ENCODE results near the gene LSAMP.
"Not testable (repeated sequence)": the region's sequence is repeated elsewhere in the genome, so short reads cannot be mapped to it uniquely, and the experiment has no call there.

LSAMP gene

GRCh38 chr3:115823083-115823482 lies 622.2 kb downstream of the LSAMP start:
- no peak for DNase-seq

- DNase-seq: no peak
Measured at GRCh38 chr3:115822579-115822978, 622.7 kb downstream of the LSAMP start.

GRCh38 chr3:115819785-115820384 lies 625.4 kb downstream of the LSAMP start:
- DNase-seq: peak; percentile 60 to 71

- peak; percentile 43 to 66 for DNase-seq
Measured at GRCh38 chr3:115814778-115815380, 630.4 kb downstream of the LSAMP start.

- DNase-seq: no peak
Measured at GRCh38 chr3:115814006-115814405, 631.3 kb downstream of the LSAMP start.

GRCh38 chr3:115808816-115809215 lies 636.5 kb downstream of the LSAMP start:
- DNase-seq: no peak

- DNase-seq: no peak
Measured at GRCh38 chr3:115808244-115808643, 637.0 kb downstream of the LSAMP start.

GRCh38 chr3:115806501-115806900 lies 638.8 kb downstream of the LSAMP start:
- DNase-seq: no peak

- DNase-seq: no peak
Measured at GRCh38 chr3:115805520-115805919, 639.8 kb downstream of the LSAMP start.

GRCh38 chr3:115804713-115805119 lies 640.6 kb downstream of the LSAMP start:
- no peak for DNase-seq

GRCh38 chr3:115804200-115804599 lies 641.1 kb downstream of the LSAMP start:
- no peak for DNase-seq

GRCh38 chr3:115803661-115804060 lies 641.6 kb downstream of the LSAMP start:
- DNase-seq: no peak

GRCh38 chr3:115800489-115801075 lies 644.7 kb downstream of the LSAMP start:
- DNase-seq: no peak

- DNase-seq: not testable (repeated sequence)
Measured at GRCh38 chr3:115800065-115800464, 645.2 kb downstream of the LSAMP start.

GRCh38 chr3:115792206-115792955 lies 652.9 kb downstream of the LSAMP start:
- peak in 1 of 2 donors; percentile 22 for DNase-seq

GRCh38 chr3:115791271-115792153 lies 653.8 kb downstream of the LSAMP start:
- not testable (repeated sequence) for DNase-seq

- no peak for DNase-seq
Measured at GRCh38 chr3:115790759-115791158, 654.5 kb downstream of the LSAMP start.

GRCh38 chr3:115789481-115789880 lies 655.8 kb downstream of the LSAMP start:
- DNase-seq: no peak

GRCh38 chr3:115788921-115789470 lies 656.3 kb downstream of the LSAMP start:
- DNase-seq: no peak

- no peak for DNase-seq
Measured at GRCh38 chr3:115787818-115788217, 657.5 kb downstream of the LSAMP start.

- DNase-seq: no peak
Measured at GRCh38 chr3:115785782-115786181, 659.5 kb downstream of the LSAMP start.

Data from CD4-positive, alpha-beta T cell treated with Interleukin-1 beta for 1 hour (primary cell).